HT-29 (cell line): Measurements from ENCODE around the gene CNNM3. TPM values are rescaled to one million over a fixed set of nuclear protein-coding genes. Genes with fewer than 3 reads are reported as not detected.

ENCODE experiments used
- DNase-seq: peaks from one replicate; pipeline ENCODE4 v3.0.0-alpha.2; 2015; ENCODE audit warnings: low spot score
- small RNA-seq: library from RNA; depleted of rRNA; stranded (forward); fragments of <200 nt; gene quantifications from one replicate; pipeline ENCODE3, GENCODE V24; 2014
- total RNA-seq: library from RNA; depleted of rRNA; stranded (reverse); fragments of >200 nt; shearing (Covaris generic); gene quantifications from 2 replicates; pipeline ENCODE4 v1.2.3, GENCODE V29; 2014; rRNA removed

CNNM3 gene
- total RNA-seq, 1 experiment from 2014 or later, result 21.2 TPM

GRCh38 chr2:96876269-96877041 lies 60.4 kb downstream of the CNNM3 start:
- DNase-seq, result no peak

GRCh38 chr2:96877042-96877451 lies 61.0 kb downstream of the CNNM3 start:
- DNase-seq, result no peak

DNA sequence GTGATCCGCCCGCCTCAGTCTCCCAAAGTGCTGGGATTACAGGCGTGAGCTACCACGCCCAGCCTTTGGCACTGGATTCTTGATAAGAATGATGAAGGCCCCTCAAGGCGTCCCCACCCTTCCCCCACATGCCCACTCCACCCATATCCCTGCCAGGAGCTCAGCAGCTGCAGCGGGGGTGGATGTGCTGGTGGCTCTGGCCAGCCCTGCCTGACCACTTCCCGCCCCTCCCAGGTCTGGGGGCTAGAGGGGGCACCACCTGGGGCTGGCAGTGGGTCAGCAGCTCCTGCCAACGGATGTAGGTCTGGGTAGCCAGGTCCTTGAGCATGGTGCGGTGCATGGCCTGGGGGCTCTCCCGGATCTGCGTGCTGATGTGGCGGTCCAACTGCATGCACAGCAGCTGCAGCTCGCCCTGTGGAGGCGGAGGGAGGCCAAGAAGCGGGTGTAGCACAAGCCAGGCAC lies 61.6 kb downstream of the CNNM3 start:
- DNase-seq, result no peak

DNA sequence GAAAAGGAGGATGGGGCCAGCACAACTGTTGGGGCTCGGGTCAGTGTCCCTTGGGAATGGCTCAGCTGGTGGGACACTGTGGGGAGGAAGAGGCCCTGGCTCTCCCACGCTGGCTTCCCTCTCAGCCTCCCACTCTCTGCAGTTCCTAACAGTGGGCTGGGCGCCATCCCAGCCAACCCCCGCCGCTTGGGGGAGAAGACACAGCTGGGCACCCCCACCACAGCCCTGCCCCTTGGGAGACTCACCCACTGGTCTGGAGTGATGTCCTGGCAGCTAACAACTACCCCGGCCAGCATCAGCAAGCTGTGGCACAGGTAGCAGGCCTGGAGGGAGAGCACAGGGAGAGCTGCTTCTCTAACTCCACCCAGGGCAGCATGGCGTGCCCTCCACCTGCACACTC lies 62.1 kb downstream of the CNNM3 start:
- DNase-seq, result no peak

DNA sequence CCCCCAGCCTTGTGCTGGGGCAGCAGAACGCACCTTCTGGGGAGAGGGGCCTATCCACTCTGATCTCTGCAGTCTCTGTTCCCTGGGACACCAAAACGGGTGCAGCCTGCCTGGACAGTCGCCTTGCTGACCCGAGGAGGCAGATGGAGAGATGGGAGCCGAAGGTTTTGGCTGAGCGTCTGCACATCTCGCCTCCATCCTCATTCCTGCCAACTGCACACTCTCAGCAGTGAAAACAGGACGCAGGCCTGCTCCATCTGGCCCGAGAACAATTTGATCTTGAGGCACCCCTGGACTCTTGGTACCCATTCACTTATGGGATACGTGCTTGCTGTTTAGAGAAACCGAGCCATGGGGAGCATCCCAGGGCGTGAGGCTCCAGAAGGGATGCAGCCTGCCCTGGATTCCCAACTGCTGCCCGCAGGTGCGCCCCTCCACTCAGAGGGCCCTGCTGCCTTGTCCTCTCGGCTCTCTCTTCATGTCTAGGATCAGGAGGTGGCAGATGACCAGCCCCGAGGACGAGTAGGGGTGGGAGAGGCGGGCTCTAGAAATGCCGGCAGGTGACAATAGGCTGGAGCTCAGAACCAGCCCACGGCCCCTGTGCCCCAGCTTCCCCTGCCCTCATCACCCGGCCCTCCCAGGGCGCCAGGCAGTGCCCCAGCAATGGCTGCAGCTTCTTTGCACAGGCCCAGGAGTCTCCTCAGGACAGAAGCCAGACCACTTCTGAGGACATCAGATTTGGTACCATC lies 62.9 kb downstream of the CNNM3 start:
- DNase-seq, result no peak

DNA sequence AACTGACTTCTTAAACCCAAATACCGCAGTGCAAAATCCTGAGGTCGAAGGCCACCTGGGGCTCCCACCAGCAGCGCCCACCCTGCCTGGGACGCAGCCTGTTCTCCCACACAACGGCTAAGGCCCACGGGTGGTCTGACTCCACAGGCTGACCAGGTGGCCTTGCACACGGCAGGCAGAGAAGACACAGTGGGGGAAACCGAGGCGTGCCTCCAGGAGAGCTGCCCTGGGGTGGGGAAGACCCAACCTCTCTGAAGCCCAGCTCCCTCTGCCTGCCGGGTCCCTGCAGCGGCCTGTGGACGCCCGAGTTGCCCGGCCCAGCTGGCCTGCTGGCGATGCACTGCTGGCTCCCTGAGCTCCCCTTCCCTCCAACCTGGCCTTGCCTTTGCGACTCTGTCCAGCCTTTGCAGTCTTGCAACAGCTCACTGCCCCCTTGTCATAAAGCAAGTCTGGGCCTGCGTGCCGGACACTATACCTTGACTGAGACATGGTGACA lies 63.5 kb downstream of the CNNM3 start:
- no peak for DNase-seq

GRCh38 chr2:96880891-96881273 lies 64.8 kb downstream of the CNNM3 start:
- DNase-seq, result no peak

GRCh38 chr2:96881349-96882195 lies 65.5 kb downstream of the CNNM3 start:
- no peak for DNase-seq

- no peak for DNase-seq
Observed at GRCh38 chr2:96882230-96882629, 66.2 kb downstream of the CNNM3 start.

DNA sequence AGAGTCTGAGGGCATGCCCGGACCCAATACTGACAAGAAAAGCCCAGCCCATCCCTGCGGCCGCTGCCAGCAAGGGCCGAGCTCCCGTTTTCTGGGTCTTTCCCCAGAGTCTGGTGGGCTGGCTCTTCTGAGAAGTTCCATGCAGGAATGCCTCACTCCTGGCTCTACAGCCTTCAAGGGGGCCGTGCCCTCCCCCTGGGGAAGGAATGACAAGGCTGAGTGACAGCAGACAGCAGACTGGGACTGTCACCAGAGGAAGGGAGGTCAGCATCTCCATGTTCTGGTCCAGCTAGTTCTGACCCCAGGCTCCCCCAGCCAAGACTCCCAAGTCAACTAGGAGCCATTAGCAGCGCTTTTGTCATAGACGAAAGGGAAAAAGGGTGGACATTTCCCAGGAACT lies 66.8 kb downstream of the CNNM3 start:
- DNase-seq, result no peak

DNA sequence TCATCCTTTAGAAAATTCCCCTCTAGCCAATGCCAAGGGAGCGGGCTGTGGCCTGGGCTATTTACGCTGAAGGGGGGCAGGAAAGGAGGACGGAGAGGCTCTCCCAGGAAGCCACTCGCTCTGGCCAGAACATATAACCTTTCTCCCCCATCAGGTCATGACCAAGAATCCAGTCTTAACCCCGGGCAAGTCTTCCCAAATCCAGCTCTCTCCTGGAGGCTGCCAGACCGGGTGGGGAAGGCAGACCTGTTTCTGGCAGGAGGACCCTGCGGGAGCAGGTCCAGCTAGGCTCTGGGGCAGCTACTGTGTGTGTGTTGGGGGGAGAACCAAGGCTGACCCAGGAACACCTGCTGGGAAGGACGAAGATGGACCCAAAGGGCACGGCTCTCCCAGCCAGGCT lies 67.2 kb downstream of the CNNM3 start:
- DNase-seq, result no peak

Small RNA genes within 50 kb of the gene (small RNA-seq; reads per million reads assigned to genes)
- gene MIR3127, result not detected

Other genes starting within 250 kb of the CNNM3 start
- 21.9 and 31.3 TPM in 2 replicates for gene KANSL3, start 178.0 kb upstream of the CNNM3 start, total RNA-seq
- gene FER1L5, start 173.5 kb upstream of the CNNM3 start, total RNA-seq, result 0.05 TPM in 1 of 2 replicates, not detected in the other
- 12.0 and 12.4 TPM in 2 replicates for gene LMAN2L, start 76.2 kb upstream of the CNNM3 start, total RNA-seq
- gene CNNM4, start 55.4 kb upstream of the CNNM3 start, total RNA-seq, result 10.3 and 11.9 TPM in 2 replicates
- gene ANKRD23, start 27.8 kb downstream of the CNNM3 start, total RNA-seq, result 3.5 and 4.1 TPM in 2 replicates
- 26.8 and 31.7 TPM in 2 replicates for gene ANKRD39, start 41.7 kb downstream of the CNNM3 start, total RNA-seq
- 8.6 and 8.8 TPM in 2 replicates for gene SEMA4C, start 53.8 kb downstream of the CNNM3 start, total RNA-seq
- gene FAM178B, start 170.3 kb downstream of the CNNM3 start, total RNA-seq, result not detected in 2 replicates